Muscle of leg (tissue), 11 donors: ENCODE data around the gene SLC35A2. TPM values are rescaled to one million over a fixed set of nuclear protein-coding genes. Genes with fewer than 3 reads are reported as not detected.

Source experiments
- DNase-seq: peaks from one replicate; pipeline ENCODE4 v3.0.0; 2013
- H3K27ac ChIP-seq: one replicate; pipeline ENCODE4 v1.5.1; 2013; ENCODE audit warnings: mild to moderate bottlenecking, low read length, control low read depth
- H3K27me3 ChIP-seq: one replicate; pipeline ENCODE4 v1.6.1; 2013; ENCODE audit warnings: low read length; ENCODE audit not compliant: control insufficient read depth, insufficient read depth
- H3K36me3 ChIP-seq: one replicate; pipeline ENCODE4 v1.6.1; 2013; ENCODE audit warnings: low read length; ENCODE audit not compliant: control insufficient read depth, insufficient read depth
- H3K4me1 ChIP-seq: one replicate; pipeline ENCODE4 v1.6.1; 2013; ENCODE audit warnings: low read length; ENCODE audit not compliant: control insufficient read depth, insufficient read depth
- H3K4me3 ChIP-seq: one replicate; pipeline ENCODE4 v1.5.1; 2013; ENCODE audit warnings: low read length, control low read depth
- H3K9me3 ChIP-seq: replicated peaks from 2 replicates; pipeline ENCODE4 v1.6.1; 2013; ENCODE audit warnings: low read depth, low read length; ENCODE audit not compliant: control insufficient read depth
- WGBS: methylation state at CpG from one replicate; pipeline ENCODE4 v1.1.5; 2013; ENCODE audit warnings: missing lambda C conversion rate; ENCODE audit not compliant: insufficient coverage; 5-methylcytosine and 5-hydroxymethylcytosine counted together
- polyA plus RNA-seq, 8 donors: library from polyadenylated mRNA; unstranded; fragments of 120-200 nt; gene quantifications; one replicate each; pipeline versions ENCODE4 v1.2.1 to v1.2.3, GENCODE V29; 2013; ENCODE audit warnings: inconsistent platforms in 1 of 8, low replicate concordance in 1 of 8; ENCODE audit not compliant: insufficient read length in 8 of 8, insufficient read depth in 1 of 8
- total RNA-seq: library from RNA; stranded (reverse); fragments of 120-200 nt; gene quantifications from one replicate; pipeline ENCODE4 v1.2.4, GENCODE V29; 2013

The SLC35A2 gene
- total and polyA plus RNA-seq, 9 donors: 7.7 to 22.1 (median 16.4) TPM

- Histone ChIP-seq H3K27ac (no peak overlapping the region), H3K27me3 (no peaks in the 10 kb centered on the region), H3K4me3 (no peak overlapping the region), H3K9me3 (no peaks in the 10 kb centered on the region), H3K4me1 (peaks cover 8% of the 10 kb centered on the region), H3K36me3 (peaks cover 37% of the 10 kb centered on the region)
- no CpG with 5 or more reads among the region's 6 CpGs for WGBS
- no peak for DNase-seq
These were observed 8.2 kb downstream of the SLC35A2 start for GRCh38 chrX:48903290-48903689.

- Histone ChIP-seq H3K27ac (no peak overlapping the region), H3K27me3 (no peaks in the 10 kb centered on the region), H3K4me3 (no peak overlapping the region), H3K4me1 (peaks cover 8% of the 10 kb centered on the region), H3K9me3 (no peaks in the 10 kb centered on the region), H3K36me3 (peaks cover 37% of the 10 kb centered on the region)
- 76% methylated on average over 14 of the region's 14 CpGs for WGBS
- DNase-seq: no peak
These were observed 8.7 kb downstream of the SLC35A2 start for GRCh38 chrX:48902776-48903175.

GRCh38 chrX:48902135-48902534 is 9.3 kb downstream of the SLC35A2 start:
- H3K27me3 ChIP-seq: no peaks in the 10 kb centered on the region
- no peak overlapping the region for H3K4me3 ChIP-seq
- no peak overlapping the region for H3K27ac ChIP-seq
- H3K4me1 ChIP-seq: peaks cover 8% of the 10 kb centered on the region
- WGBS: 93% methylated on average over 20 of the region's 20 CpGs
- peaks cover 37% of the 10 kb centered on the region for H3K36me3 ChIP-seq
- no peaks in the 10 kb centered on the region for H3K9me3 ChIP-seq
- no peak for DNase-seq

- Histone ChIP-seq H3K4me3 (no peak overlapping the region), H3K36me3 (peaks cover 34% of the 10 kb centered on the region), H3K27me3 (no peaks in the 10 kb centered on the region), H3K27ac (no peak overlapping the region), H3K9me3 (no peaks in the 10 kb centered on the region), H3K4me1 (peaks cover 15% of the 10 kb centered on the region)
- WGBS: 42% methylated on average over 2 of the region's 7 CpGs
- no peak for DNase-seq
These were observed 10.4 kb downstream of the SLC35A2 start for GRCh38 chrX:48901069-48901468.

- no peak overlapping the region for H3K27ac ChIP-seq
- H3K27me3 ChIP-seq: no peaks in the 10 kb centered on the region
- WGBS: 83% methylated on average over 3 of the region's 8 CpGs
- H3K4me1 ChIP-seq: peaks cover 15% of the 10 kb centered on the region
- H3K9me3 ChIP-seq: no peaks in the 10 kb centered on the region
- no peak for DNase-seq
- no peak overlapping the region for H3K4me3 ChIP-seq
- peaks cover 28% of the 10 kb centered on the region for H3K36me3 ChIP-seq
These were observed 12.4 kb downstream of the SLC35A2 start for GRCh38 chrX:48899078-48899410.

GRCh38 chrX:48897625-48898306 is 13.7 kb downstream of the SLC35A2 start, which contains the start of the genes PQBP1 and TIMM17B:
Gene PQBP1 (plus strand): TSS chrX:48897930. CDS start chrX:48898510, 580 bp downstream.
Gene TIMM17B (minus strand): TSS chrX:48897768. CDS start chrX:48897749, 19 bp downstream.
- 35% methylated on average over 43 of the region's 49 CpGs for WGBS

GRCh38 chrX:48897157-48897624 is 14.3 kb downstream of the SLC35A2 start:
- H3K27ac ChIP-seq: peak overlapping the region; percentile 99
- peaks cover 24% of the 10 kb centered on the region for H3K36me3 ChIP-seq
- peaks cover 16% of the 10 kb centered on the region for H3K4me1 ChIP-seq
- peak overlapping the region; percentile 87 for H3K4me3 ChIP-seq
- WGBS: 40% methylated on average over 38 of the region's 38 CpGs
- no peaks in the 10 kb centered on the region for H3K27me3 ChIP-seq
- no peaks in the 10 kb centered on the region for H3K9me3 ChIP-seq
- DNase-seq: peak; percentile 86

More at GRCh38 chrX:48897625-48898306, 13.7 kb downstream of the SLC35A2 start, which contains the start of the genes PQBP1 and TIMM17B:
- DNase-seq: peak; percentile 98
- Histone ChIP-seq H3K4me3 (peak within 1 kb of the TSS; percentile 87), H3K27ac (peak within 1 kb of the TSS; percentile 99), H3K27me3 (no peaks in the 10 kb centered on the region), H3K36me3 (peaks cover 28% of the 10 kb centered on the region), H3K4me1 (peaks cover 15% of the 10 kb centered on the region), H3K9me3 (no peaks in the 10 kb centered on the region)

- H3K4me3 ChIP-seq: peak overlapping the region; percentile 87
- peak overlapping the region; percentile 99 for H3K27ac ChIP-seq
- peaks cover 19% of the 10 kb centered on the region for H3K36me3 ChIP-seq
- H3K4me1 ChIP-seq: peaks cover 21% of the 10 kb centered on the region
- no peaks in the 10 kb centered on the region for H3K9me3 ChIP-seq
- no peaks in the 10 kb centered on the region for H3K27me3 ChIP-seq
- peak; percentile 60 for DNase-seq
- WGBS: 55% methylated on average over 4 of the region's 9 CpGs
These were observed 14.8 kb downstream of the SLC35A2 start for GRCh38 chrX:48896611-48897011.

GRCh38 chrX:48894891-48895290 is 16.6 kb downstream of the SLC35A2 start:
- no peak overlapping the region for H3K27ac ChIP-seq

GRCh38 chrX:48893556-48894348 is 17.7 kb downstream of the SLC35A2 start:
- WGBS: 88% methylated on average over 11 of the region's 16 CpGs
- no peak overlapping the region for H3K27ac ChIP-seq
- H3K9me3 ChIP-seq: no peaks in the 10 kb centered on the region
- H3K4me3 ChIP-seq: no peak overlapping the region
- peaks cover 24% of the 10 kb centered on the region for H3K4me1 ChIP-seq
- H3K36me3 ChIP-seq: peaks cover 11% of the 10 kb centered on the region
- DNase-seq: no peak
- no peaks in the 10 kb centered on the region for H3K27me3 ChIP-seq

More at GRCh38 chrX:48894891-48895290, 16.6 kb downstream of the SLC35A2 start:
- no peaks in the 10 kb centered on the region for H3K9me3 ChIP-seq
- peaks cover 11% of the 10 kb centered on the region for H3K36me3 ChIP-seq
- peaks cover 28% of the 10 kb centered on the region for H3K4me1 ChIP-seq
- WGBS: 83% methylated on average over 3 of the region's 6 CpGs
- H3K27me3 ChIP-seq: no peaks in the 10 kb centered on the region
- no peak for DNase-seq
- no peak overlapping the region for H3K4me3 ChIP-seq
